Right lobe of liver (tissue), 6 donors: ENCODE measurements around the gene AMPD1. TPM values are rescaled to one million over a fixed set of nuclear protein-coding genes. Genes with fewer than 3 reads are reported as not detected.

ENCODE experiments used
- ATAC-seq, 4 donors: fragments of 200-7000 bp; cut with Tn5 transposase; one replicate each; pipeline ENCODE4 v1.9.1; 2020; ENCODE audit warnings: mild to moderate bottlenecking in 4 of 4, moderate library complexity in 4 of 4
- DNase-seq, 3 donors: peaks; one replicate each; pipeline ENCODE4 v3.0.0-alpha.2; 2020
- H3K27ac ChIP-seq, 3 donors: fragments of 200-600 bp; one replicate each; pipeline ENCODE4 v1.8.0; 2022
- H3K27me3 ChIP-seq, 2 donors: fragments of 200-600 bp; one replicate each; pipeline ENCODE4 v1.8.0; 2022
- H3K36me3 ChIP-seq, 4 donors: fragments of 200-600 bp; sonication (generic) in 1 of 4; one replicate each; pipeline versions ENCODE4 v1.5.1 to v1.8.0; 2017 to 2022; ENCODE audit warnings: control low read depth in 1 of 4
- H3K4me1 ChIP-seq, 4 donors: fragments of 200-600 bp; sonication (generic) in 1 of 4; one replicate each; pipeline versions ENCODE4 v1.5.1 to v1.8.0; 2017 to 2022; ENCODE audit warnings: control low read depth in 1 of 4
- H3K4me3 ChIP-seq, 3 donors: fragments of 200-600 bp; one replicate each; pipeline ENCODE4 v1.8.0; 2022
- H3K9me3 ChIP-seq, 4 donors: fragments of 200-600 bp; sonication (generic) in 1 of 4; one replicate each; pipeline versions ENCODE4 v1.5.1 to v1.8.0; 2017 to 2022; ENCODE audit warnings: control low read depth in 1 of 4
- CTCF ChIP-seq, 4 donors: fragments of 200-600 bp in 3 of 4; fragments of 450-650 bp in 1 of 4; IDR thresholded peaks; one replicate each; pipeline versions ENCODE4 v1.5.1 to v1.8.0; 2016 to 2022; ENCODE audit warnings: antibody characterized with exemption in 4 of 4, mild to moderate bottlenecking in 2 of 4
- POLR2A ChIP-seq: fragments of 450-650 bp; IDR thresholded peaks from one replicate; pipeline ENCODE4 v1.6.1; 2017; ENCODE audit warnings: antibody characterized with exemption, mild to moderate bottlenecking
- WGBS: methylation state at CpG from one replicate; pipeline ENCODE4 v1.1.6; 2018; ENCODE audit warnings: low coverage, low lambda C conversion rate; ENCODE audit not compliant: insufficient coverage; ENCODE audit errors: missing lambda C conversion rate; 5-methylcytosine and 5-hydroxymethylcytosine counted together
- intact Hi-C, 2 donors: fragments of 100-400 bp; cut with DNase I; formaldehyde crosslinking; loops; one replicate each; pipeline versions ENCODE4 v1.11.2 to v1.14.1; 2022
- total RNA-seq, 6 experiments: library from RNA; depleted of rRNA in 2 of 6; stranded (reverse); fragments of >200 nt in 2 of 6; fragmentation: NEBNext Ultra II Directional in 3 of 6; extraction: Animal tissue kit (Norgen Biotek cat#: 25700) in 3 of 6; gene quantifications; one replicate each; pipeline versions ENCODE4 v1.1.0 to v1.2.4, GENCODE V29; 2016 to 2023
- donor health status: DM: no; HTN: yes; CAD: no.
- donor health status: DM: no; HTN: no; CAD: no.
- donor health status: DM: no; HTN: no; CAD: no.
- donor health status: DM: no; HTN: yes; CAD: no.
- donor health status: DM: no; HTN: yes; CAD: no.

Gene AMPD1
- total RNA-seq, 6 experiments from 2014 or later, result 0.12 to 0.19 (median 0.13) TPM; not detected in 3

GRCh38 chr1:114691061-114691460, 4.3 kb downstream of the AMPD1 start:
- H3K27me3 ChIP-seq, result no peaks in the 10 kb centered on the region
- TF ChIP-seq POLR2A, result no peak
- no peak for TF ChIP-seq CTCF (IDR thresholded peaks at IDR 0.05)
- 82% methylated on average over 2 of the region's 2 CpGs for WGBS
- H3K36me3 ChIP-seq, result no peaks in the 10 kb centered on the region
- H3K27ac ChIP-seq, result no peak overlapping the region
- H3K4me1 ChIP-seq, result no peaks in the 10 kb centered on the region
- ATAC-seq (no peak), DNase-seq (no peak)
- H3K9me3 ChIP-seq, result no peaks in the 10 kb centered on the region
- intact Hi-C loops, result no loop called here
- no peak overlapping the region for H3K4me3 ChIP-seq

- 50% methylated on average over 1 of the region's 1 CpG for WGBS
- no peaks in the 10 kb centered on the region for H3K4me1 ChIP-seq
- no peak for TF ChIP-seq POLR2A
- no peak for TF ChIP-seq CTCF (IDR thresholded peaks at IDR 0.05)
- no peaks in the 10 kb centered on the region for H3K9me3 ChIP-seq
- DNase-seq, result no peak
- H3K27me3 ChIP-seq, result no peaks in the 10 kb centered on the region
- no peaks in the 10 kb centered on the region for H3K36me3 ChIP-seq
- ATAC-seq, result no peak
- intact Hi-C loops, result no loop called here
- H3K27ac ChIP-seq, result no peak overlapping the region
- no peak overlapping the region for H3K4me3 ChIP-seq
These were observed 5.2 kb downstream of the AMPD1 start for GRCh38 chr1:114690148-114690547.

- H3K4me3 ChIP-seq, result no peak overlapping the region
- H3K27me3 ChIP-seq, result no peaks in the 10 kb centered on the region
- WGBS, result 83% methylated on average over 4 of the region's 4 CpGs
- intact Hi-C loops, result no loop called here
- H3K4me1 ChIP-seq, result no peaks in the 10 kb centered on the region
- no peak for ATAC-seq
- no peaks in the 10 kb centered on the region for H3K36me3 ChIP-seq
- no peak overlapping the region for H3K27ac ChIP-seq
- no peak for TF ChIP-seq CTCF (IDR thresholded peaks at IDR 0.05)
- TF ChIP-seq POLR2A, result no peak
- DNase-seq, result no peak
- H3K9me3 ChIP-seq, result no peaks in the 10 kb centered on the region
These were observed 6.8 kb downstream of the AMPD1 start for GRCh38 chr1:114688526-114688925.

GRCh38 chr1:114685851-114686250, 9.5 kb downstream of the AMPD1 start:
- Histone ChIP-seq H3K4me1 (no peaks in the 10 kb centered on the region), H3K36me3 (no peaks in the 10 kb centered on the region), H3K4me3 (no peak overlapping the region), H3K27me3 (no peaks in the 10 kb centered on the region), H3K27ac (no peak overlapping the region), H3K9me3 (no peaks in the 10 kb centered on the region)
- intact Hi-C loops, result no loop called here
- WGBS, result 68% methylated on average over 5 of the region's 5 CpGs
- TF ChIP-seq CTCF (IDR thresholded peaks at IDR 0.05), result no peak
- no peak for TF ChIP-seq POLR2A
- no peak for ATAC-seq
- DNase-seq, result no peak

- intact Hi-C loops, result no loop called here
- no peak for ATAC-seq
- DNase-seq, result no peak
- H3K27me3 ChIP-seq, result no peaks in the 10 kb centered on the region
- H3K9me3 ChIP-seq, result no peaks in the 10 kb centered on the region
- H3K36me3 ChIP-seq, result no peaks in the 10 kb centered on the region
- H3K27ac ChIP-seq, result no peak overlapping the region
- WGBS, result 72% methylated on average over 5 of the region's 5 CpGs
- TF ChIP-seq CTCF (IDR thresholded peaks at IDR 0.05) (no peak), POLR2A (no peak)
- no peaks in the 10 kb centered on the region for H3K4me1 ChIP-seq
- no peak overlapping the region for H3K4me3 ChIP-seq
These were observed 17.7 kb downstream of the AMPD1 start for GRCh38 chr1:114677691-114678090.
